HG02610 (cell line): ENCODE data around the gene PRCD.

Experiments
- ATAC-seq: cut with Tn5 transposase; IDR thresholded peaks from one replicate; pipeline ENCODE4 v1.9.1; 2021; ENCODE audit warnings: mild to moderate bottlenecking, moderate library complexity; ENCODE audit not compliant: unreplicated experiment

Gene PRCD

DNA sequence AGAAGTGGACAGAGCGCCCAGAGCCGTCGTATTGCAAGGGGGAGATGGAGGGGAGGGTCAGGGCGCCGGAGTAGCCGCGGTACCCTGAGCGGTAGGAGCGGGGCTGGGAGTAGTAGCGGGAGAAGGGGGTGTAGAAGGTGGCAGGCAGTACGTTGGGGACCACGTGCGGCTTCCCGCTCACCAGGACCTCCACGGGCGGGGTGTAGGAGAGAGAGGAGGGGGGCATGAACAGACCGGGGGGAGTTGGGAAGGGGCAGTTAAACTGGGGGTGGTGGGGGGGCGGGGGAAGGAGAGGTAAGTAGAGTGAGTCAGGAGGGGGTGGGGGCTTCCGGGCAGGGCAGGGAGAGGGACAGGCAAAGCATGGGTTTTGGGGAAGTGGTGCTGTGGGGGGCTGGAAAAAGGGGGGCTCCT is 29.0 kb downstream of the PRCD start:
- no peak for ATAC-seq

DNA sequence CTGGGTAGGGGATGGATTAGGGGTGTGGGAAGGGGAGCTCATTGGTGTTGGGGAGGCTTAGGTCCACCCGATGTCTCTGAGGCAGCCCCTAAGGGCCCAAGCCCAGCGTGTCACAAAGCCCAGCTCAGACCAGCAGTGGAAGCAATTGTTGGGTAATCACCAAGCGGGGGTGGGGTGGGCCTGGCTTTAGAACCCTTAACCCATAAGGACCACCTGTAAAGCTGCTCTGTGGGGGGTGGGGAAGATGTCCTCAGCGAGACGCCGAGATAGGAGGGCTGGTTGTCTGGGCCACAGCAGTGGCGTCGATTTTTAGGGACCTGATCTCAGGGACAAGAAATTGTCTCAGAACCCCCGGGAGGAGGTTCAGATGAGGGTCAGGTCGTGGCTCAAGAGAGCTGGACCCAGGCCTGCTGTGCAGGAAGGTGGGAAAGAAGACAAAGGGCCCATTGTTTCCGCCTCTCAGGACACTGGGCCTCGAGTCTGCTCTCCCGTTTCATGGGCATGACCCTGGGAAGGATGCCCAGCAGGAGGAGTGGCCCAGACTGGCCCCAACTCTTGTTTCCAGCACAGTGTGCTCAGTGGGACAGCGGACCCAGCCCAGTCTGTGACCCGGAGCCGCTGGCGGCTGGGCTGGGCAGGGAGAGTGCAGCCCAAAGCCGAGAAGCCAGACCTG is 29.9 kb downstream of the PRCD start:
- ATAC-seq = no peak

DNA sequence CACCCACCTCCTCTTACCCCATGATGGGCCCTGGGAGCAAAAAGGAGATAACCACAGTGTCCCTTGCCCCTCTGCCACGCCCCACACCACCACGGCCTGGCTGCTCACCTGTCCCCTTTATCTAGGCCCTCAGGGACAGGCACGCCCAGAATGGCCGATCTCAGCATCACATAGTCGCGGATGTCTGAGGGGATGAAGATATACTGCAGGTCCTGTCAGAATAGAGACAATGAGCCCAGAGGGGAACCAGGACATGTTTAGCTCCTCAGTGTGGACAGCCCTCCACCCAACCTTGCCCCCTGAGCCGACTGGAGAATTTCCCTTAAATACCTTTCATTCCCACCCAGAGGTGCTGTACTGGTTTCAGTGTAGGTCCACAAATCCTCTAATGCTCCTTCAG is 30.6 kb downstream of the PRCD start:
- ATAC-seq = no peak

DNA sequence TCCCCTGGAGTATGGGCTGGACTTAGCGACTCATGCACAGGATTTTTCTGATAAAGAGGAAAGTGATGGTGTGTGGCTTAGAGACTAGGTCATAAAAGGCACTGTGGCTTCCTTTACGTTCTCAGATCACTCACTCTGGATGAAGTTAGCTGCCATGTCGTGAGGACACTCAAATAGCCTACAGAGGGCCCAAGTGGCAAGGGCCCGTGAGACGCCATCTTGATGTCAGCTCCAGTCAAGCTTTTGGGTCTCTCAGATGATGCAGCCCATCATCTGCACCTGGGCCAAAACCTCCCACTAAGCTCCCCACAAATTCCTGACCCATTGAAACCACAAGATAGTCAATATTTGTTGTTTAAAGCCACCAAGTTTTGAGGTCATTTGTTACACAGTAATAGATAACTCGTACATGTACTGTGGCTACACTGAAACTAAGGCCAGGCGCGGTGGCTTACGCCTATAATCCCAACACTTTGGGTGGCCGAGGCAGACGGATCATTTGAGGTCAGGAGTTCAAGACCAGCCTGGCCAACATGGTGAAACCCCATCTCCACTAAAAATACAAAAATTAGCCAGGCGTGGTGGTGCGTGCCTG is 31.1 kb downstream of the PRCD start:
- ATAC-seq = no peak

DNA sequence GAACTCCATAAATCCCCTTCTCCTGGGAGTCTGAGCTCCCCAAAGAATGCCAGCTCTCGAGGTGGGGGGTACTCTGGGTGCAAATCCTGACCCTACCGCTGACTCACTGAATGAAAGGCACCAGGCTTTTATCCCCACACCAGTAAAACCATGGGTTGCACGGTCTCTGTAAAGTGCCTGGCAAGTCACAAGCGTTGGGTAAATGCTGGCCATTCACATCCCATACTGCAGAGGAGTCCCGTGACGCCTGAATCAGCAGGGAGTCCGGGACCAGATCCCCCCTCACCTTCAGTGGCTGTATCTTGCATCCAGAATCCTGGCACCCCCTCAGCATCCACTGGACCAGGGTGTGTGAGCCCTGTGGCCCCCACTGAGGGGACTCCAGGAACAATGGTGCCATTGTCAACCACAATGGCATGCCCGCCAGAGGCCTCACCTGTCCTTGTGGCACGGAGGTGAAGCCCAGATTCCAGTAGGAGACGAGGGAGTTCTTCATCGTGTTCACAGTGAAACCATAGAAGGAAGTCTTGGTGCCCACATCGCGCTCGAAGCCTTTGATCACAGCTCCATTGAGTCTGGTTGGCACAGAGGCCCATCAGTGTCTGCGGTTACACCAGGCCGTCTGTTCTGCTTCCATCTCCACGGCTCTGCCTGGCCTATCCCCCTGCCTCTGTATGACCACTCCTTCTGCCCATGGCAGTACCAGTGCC is 32.5 kb downstream of the PRCD start:
- ATAC-seq = no peak

DNA sequence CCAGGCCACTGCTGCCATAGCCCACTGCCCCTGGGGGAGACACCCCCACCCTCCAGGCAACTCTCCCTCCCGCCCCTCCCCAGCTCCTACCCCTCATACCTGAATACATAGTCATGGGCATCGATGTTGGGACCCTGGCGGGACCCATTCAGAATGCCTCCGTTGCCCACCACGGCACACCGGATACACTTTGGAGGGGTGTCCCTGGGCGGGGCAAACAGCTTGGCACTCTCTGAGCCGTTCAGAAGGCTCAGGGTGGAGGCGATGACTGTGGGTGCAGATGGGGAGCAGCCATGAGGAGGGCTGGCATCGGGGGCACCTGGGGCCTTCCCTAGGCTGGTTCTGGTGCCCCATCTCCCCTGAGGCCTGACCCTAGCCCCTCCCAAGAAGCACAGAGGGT is 33.3 kb downstream of the PRCD start:
- no peak for ATAC-seq

DNA sequence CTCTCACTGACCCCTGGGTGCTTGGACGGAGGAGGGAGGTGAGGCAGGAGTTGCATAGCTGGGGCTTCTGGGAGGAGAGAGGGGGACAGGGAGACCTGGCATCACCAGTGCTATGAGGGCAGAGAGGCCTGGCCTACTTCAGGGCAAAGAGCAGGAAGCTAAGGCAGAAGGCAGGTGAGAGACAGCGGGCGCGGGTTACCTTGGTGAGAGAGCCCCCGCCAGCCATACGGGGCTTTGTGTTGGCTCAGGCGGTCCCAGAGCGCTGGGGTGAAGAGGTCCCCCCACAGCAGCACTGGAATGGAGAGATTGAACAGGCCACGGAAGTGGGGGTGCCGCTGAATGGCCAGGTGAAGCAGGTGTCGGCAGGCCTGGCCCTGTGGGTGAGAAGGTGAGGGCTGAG is 34.3 kb downstream of the PRCD start:
- no peak for ATAC-seq

DNA sequence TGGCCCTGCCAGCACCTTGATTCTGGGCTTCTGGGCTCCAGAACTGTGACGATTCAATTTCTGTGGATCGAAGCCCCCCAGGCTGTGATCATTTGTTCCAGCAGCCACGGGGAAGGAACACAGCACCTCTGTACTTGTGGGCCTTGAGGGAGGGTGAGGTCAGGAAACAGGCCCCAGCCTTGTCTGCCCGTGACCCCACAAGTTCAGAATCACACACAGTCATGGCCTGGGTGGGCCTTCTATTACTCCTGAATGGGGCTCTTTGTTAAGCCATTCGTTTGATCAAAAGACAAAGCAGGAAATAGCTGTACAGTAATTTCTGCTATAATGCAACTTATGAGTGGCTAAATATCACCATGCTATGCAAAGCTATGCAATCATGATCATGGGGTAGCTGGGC is 35.7 kb downstream of the PRCD start:
- ATAC-seq = no peak

DNA sequence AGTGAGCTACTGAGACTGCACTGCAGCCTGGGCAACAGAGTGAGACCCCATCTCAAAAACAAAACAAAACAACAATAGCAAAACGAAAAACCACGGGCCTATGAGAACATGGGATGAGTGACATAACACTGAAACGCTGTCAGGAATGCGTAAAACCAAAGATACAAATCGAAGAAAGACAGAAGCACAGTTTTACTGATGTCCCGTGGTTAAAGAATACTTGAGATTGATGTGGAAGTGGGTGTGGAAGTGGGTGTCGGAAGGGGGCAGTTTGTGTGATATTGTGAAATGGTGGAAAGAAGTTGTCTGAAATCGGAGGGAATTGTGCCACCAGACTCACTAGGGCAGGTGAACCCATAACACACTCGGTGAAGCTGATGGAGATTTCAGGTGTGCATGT is 36.3 kb downstream of the PRCD start:
- ATAC-seq = no peak

DNA sequence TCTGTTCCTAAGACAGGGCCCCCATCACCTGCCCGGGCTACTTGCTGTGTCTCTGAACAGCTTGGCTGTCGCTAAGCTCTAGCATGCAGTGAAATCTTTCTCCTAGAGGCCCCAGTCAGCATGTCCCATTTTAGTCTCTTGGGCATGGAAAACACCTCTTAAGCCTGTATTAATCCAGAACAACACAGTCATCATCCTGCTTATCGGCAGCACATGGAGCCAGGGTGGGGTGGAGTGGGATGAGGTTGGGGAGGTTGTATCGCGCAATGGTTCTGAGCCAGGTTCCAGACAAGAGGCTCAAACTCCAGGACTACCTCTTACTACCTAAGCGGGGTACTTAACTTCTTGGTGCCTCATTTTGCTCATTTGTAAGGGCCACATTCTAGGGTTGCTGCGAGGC is 38.0 kb downstream of the PRCD start:
- no peak for ATAC-seq

DNA sequence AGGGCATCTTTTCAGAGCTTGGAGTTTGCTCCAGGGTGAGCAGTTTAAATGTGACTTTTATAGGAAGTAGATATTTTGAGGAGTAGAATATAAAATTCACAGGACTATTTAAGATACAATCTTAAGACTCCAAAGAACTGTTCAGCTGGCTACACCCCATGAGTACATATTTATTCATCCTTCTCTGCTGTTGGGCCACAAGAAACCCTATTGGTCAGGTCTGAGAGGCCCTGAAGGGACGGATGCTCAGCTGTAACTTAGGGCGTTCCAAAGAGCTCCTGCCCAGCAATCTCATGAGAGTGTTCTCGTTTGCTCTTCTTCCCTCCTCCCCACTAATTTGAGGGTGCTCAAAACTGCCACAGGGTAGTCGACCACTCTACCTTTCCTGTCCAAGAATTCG is 38.5 kb downstream of the PRCD start:
- ATAC-seq = no peak

DNA sequence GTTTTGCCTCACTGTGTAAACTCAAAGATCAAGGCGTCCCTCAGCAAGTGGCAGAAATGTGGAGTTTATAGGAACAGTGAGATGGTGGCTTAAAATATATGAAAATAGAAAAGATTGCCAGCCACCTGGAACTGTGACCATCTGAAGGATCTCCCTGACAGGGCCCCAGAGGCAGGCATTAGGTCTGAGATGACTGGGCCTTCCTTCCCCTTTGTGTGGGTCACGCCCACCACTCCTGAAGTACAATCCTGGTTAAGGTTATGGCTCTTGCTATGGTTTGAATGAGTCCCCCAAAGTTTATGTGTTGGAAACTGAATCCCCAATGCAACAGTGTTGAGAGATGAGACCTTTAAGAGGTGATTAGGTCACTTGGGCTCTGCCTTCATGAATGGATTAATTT is 39.4 kb downstream of the PRCD start:
- no peak for ATAC-seq

DNA sequence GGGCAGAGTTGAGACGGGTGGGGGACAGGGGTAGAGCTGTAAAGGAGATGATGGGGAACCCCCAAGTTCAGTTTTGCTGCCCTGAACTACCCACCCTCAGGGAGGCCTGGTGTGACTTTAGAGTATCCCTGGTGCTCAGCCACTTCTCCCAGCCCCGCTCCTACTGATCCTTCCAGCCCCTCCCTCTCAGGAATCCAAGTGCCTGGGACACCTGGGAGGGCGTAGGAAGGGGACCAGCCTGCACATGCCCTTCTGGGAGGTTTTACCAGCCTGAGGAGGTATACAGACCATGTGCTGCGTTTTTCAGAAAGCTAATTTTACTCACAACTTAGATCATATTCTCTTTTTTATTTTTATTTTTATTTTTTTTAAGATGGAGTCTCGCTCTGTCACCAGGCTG is 41.7 kb downstream of the PRCD start:
- ATAC-seq = no peak

DNA sequence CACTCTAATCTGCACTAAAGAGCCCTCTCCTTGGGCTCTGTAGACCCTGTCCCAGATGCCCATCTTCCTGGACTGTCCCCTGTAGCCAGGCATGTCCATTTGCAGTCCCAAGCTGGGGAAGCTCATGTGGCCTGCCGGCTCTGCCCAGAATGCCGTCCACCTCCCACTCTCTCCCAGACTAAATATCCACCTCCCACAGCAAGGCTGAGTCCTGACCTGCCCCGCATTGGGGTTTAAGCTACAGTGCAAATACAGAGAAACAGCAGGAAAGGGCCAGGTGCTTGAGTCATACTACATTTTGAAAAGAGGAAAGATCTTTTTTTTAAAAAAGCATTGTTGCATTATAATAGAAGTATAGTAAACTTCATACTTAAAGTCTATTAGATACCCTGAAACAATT is 42.8 kb downstream of the PRCD start:
- no peak for ATAC-seq

DNA sequence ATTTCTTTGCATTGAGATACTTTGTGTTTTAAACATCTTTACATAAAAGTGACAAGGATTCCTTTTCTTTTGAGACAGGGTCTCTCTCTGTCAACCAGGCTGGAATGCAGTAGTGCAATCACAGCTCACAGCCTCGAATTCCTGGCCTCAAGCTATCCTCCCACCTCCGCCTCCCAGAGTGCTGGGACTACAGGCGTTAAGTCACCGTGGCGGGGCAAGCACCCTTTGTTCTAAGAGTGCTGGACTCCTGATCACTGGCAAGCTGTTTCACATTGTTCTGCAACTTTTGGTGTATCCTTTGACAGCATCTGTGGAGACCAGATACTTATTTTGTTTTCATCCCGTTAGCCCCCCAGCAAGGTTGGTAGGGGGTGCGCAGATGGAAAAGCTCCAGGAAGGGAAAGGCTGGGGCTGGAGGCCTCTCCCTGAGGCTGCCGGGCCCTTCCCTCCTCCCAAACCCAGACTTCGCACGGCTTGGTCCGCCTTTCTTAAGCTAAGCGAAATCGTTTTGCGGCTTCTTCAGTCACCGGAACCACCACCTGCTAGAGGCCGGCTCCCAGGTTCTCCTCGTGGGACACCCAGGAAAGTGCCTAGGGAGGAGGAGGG is 44.7 kb downstream of the PRCD start:
- ATAC-seq = no peak

DNA sequence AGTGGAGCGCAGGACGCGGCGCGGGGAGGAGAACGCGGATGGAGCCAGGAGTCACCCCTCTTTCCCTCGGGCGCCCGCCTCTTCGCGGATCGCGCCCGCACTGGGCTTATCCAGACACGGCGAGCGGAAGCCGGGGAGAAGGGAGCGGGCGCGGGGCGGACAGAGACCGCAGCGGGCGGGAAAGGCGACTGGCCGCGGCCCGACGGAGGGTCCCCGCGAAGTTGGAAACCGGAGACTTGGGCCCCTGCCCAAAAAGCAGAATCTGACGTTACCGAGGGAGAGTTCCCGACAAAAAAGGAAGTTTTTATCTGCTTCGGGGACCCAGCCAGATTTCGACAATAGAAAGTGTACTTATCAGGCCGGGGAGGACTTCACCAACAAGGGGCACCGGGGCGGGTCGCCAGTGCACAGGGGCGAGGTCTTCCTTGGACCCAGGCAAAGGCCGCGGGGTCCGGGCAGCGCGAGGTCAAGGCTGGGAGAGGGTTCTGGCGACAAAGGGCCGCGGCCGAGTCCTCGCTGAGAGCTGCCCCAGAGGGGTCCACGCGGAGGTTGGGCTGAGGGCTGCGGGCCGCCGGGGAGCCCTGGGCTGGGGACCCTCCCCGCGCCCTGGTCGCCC is 45.3 kb downstream of the PRCD start:
- ATAC-seq = no peak

DNA sequence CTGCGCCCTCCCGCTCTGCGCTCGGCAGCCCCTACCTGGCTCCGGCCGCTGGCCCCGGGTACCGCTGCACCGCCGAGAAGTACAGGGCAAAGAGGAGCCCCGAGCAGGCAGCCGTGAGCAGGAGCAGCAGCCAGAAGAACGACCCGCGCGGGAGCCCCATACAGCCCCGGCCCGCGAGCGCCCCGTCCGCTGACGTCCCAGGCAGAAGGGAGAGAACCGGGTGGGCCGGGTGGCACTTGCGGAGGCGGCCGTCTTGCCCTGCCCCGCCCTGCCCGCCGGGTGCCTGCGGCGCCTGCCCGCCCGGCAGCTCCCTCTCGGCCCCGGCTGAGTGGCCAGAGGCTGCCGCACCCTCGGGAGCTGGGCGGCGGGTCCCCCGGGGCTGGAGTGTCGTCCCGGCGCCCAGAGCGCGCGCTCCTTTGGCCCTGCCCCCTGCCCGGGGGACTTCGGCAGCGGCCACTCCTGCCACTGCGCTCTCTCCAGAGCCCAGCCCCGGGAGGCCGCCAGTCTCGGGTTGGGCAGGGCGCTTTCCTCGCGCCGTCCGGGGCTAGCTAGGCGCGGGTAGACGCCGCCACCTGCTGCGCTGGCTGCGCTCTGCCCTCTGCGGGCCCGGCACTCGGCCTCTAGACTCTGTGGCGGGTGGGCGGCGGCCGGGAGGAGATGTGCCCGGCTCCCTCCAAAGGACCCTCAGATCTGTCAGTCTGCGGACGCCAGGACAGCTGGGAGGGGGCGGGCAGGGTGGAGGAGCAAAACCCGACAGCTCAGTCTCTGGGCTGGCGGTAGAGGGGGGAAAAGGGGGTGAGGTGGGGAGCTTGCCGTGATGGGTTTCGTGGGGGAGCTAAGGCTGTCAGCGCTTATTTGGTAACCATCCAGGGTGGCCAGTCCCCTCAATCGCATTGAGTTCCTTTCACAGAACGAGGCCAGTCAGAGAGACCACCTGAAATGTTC is 46.1 kb downstream of the PRCD start, which contains the start of gene ST6GALNAC2:
TSS of gene ST6GALNAC2 (minus strand) at position 212 of the 945 bp plus-strand sequence. CDS start at position 160, 52 bp downstream.
- no peak for ATAC-seq

DNA sequence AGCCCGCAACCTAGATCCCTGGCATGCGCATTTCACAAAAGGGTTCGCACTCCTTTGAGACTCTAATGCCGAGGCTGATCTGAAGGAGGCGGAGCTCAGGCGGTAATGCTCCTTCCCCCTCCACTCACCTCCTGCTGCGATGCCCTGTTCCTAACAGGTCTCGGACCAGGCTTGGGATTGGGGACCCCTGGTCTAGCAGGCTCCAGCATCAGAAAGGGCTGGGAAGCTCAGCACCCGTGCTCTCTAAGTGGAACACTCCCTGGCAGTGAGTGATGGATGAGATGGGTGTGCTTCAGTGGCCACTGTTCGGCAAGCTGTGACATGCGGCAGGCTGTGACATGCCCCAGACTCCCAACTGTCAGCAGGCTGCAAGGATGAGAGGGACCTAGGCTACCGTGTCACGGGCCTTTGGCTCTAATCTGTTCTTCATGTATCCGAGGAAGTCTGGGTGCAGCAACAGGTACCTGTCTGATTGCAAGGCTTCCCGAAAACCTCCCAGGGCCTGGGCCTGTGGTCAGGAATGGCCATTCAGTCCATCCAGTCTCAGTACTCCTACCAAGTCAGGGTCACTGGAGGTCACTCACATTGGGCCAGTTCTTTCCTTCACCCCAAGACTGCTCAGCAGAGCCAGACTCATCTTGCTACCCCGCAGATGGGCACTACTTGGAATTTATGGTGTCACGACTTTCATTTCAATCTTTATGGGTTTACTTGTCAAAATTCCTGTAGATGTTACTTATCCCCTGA is 47.1 kb downstream of the PRCD start:
- no peak for ATAC-seq

DNA sequence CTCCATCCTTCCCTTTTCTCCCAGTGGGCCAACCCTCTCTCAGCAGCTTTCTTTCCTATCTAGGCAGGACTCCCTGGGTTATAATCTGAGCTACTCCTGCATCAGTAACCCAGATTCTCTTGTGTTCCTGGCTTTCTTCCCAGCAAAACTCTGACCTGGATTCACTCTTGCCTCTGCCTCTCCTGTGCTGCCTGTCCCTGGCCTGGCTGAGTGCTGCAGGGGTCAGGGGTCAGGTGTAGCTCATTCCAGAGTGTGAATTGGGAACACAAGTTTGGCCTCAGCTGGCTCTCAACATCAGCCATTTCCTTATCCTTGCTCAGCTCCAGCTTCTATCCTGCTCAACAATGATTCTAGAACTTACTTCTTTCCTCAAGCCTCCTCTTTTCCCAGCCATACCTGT is 48.3 kb downstream of the PRCD start:
- ATAC-seq = no peak

DNA sequence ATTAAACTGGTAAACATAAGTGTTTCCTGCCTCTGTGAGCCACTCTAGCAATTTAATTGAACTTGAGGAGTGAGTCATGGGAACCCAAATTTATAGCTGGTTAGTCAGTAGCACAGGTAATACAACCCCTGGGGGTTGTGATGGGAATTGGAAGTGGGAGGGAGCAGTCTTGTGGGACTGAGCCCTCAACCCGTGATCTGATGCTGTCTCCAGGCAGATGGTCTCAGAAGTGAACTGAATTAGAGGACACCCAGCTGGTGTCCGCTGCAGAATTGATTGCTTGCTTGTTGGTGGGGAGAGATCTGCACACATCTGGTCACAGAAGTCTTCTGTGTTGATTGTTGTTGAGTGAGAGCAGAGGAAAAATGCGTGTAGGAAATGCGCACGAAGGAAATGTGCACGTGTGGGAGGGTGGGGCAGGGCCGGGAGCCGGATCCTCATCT is 53.6 kb downstream of the PRCD start:
- no peak for ATAC-seq
